Subcutaneous adipose tissue (tissue), 4 donors: Measurements from ENCODE around the gene CCL25. TPM values are rescaled to one million over a fixed set of nuclear protein-coding genes. Genes with fewer than 3 reads are reported as not detected.

ENCODE experiments used
- total RNA-seq, 4 donors: library from RNA; depleted of rRNA; stranded (reverse); fragments of >200 nt; gene quantifications; one replicate each; pipeline ENCODE4 v1.1.0, GENCODE V29; 2016
- TF ChIP-seq, protein P1 (sequence below): fragments of 450-650 bp; IDR thresholded peaks from one replicate; pipeline ENCODE4 v1.5.1; 2016; ENCODE audit warnings: low read depth, mild to moderate bottlenecking, control low read depth, antibody characterized with exemption, moderate library complexity

CCL25 gene
- total RNA-seq, 4 donors from 2014 or later: not detected

DNA sequence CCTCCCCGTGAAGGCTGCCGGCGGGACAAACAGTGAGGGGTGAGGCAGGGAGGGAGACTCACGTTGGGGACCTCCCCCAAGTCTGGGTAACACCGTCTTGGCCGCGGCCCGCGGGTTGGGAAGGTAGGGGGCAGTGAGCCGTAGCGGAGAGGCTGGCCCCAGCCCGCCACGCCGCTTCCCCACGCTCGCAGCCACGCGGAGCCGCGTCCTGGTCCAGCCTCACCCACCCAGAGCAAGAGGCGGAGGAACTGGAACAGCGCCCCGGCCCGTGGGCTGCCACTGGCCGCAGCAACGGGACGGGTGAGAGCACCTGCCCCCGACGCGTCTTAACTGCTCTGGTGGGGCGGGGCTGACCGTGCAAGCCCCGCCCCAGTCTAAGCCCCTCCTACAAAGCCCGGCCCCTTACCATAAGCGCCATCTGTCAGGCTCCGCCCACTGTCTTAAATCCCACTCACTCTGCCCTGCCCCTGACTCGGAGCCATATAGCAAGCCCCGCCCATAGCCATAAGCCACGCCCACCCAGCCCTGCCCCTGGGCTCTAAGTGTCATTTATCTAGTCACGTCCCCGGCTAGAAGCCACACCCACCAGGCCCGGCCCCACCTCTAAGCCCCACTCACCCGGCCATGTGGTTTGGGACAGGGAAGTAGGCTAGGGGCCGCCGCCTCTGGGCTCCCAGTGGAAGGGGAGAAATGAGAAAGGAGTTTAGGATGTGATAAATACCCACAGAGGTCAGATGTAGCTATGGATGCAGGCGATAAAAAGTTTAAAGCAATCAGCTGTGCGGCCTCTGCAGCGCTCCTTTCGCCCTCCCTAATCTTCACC, 2.1 kb upstream of the CCL25 start:
- TF ChIP-seq, protein P1, sequence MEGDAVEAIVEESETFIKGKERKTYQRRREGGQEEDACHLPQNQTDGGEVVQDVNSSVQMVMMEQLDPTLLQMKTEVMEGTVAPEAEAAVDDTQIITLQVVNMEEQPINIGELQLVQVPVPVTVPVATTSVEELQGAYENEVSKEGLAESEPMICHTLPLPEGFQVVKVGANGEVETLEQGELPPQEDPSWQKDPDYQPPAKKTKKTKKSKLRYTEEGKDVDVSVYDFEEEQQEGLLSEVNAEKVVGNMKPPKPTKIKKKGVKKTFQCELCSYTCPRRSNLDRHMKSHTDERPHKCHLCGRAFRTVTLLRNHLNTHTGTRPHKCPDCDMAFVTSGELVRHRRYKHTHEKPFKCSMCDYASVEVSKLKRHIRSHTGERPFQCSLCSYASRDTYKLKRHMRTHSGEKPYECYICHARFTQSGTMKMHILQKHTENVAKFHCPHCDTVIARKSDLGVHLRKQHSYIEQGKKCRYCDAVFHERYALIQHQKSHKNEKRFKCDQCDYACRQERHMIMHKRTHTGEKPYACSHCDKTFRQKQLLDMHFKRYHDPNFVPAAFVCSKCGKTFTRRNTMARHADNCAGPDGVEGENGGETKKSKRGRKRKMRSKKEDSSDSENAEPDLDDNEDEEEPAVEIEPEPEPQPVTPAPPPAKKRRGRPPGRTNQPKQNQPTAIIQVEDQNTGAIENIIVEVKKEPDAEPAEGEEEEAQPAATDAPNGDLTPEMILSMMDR: no peak

DNA sequence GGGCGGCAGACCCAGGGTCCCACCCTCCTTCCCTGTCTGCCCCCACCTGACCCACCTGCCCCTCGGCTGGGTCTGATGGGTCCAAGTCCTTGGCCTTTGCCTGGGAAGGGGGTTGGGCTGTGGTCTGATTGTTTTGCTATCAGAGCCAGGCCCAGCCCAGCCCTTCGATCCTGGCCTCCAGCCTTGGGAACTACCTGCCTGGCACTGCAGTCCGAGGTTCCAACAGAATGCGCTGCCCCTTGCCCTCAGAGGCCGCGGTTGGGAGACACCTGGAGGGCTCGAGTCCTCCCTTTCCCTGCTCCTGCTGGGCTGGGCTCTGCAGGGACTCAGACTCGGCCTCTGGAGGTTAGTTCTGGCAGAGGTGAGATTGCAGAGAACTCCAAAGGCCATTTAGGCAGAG, 1.6 kb downstream of the CCL25 start:
- TF ChIP-seq, protein P1: no peak

DNA sequence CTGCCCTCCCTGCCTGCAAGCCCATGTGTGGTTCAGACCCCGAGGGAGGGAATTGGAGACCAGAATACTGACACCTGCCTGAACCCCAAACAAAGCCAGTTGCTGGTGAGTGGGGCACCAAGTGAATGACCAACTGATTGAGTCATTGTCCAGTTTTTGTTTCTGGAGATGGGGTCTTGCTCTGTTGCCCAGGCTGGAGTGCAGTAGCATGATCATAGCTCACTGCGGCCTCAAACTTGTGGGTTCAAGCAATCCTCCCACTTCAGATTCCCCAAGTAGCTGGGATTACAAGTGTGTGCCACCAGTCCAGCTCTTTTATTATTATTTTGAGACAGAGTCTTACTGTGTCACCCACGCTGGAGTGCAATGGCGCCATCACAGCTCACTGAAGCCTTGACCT, 4.0 kb downstream of the CCL25 start:
- TF ChIP-seq, protein P1: no peak

DNA sequence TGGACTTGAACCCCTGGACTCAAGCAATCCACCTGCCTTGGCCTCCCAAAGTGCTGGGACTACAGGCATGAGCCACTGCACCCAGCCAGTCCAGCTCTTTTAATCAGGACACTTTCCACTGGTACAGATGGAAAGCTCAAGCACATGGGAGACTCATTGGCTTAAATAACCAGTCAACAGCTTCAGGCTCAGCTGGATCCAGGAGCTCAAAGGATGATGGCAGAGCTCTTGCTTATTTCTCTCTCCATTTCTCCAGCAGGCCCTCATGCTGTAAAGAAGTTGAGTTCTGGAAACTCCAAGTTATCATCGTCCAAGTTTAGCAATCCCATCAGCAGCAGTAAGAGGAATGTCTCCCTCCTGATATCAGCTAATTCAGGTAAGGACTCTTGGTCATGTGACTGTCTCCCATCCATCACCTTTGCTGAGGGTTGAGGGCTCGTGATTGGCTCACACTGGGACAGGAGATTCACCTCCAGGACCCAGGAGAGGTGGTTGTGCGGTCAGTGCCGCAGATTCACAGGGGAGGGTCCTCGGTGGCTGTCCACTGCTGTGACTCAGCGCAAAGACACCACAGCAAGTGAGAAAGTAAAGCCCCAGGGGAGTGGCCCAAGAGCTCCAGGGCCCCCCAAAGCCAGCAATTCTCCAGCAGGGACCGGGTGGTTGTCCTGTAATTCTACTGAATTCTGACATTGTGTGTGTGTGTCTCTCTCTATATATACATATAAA, 5.1 kb downstream of the CCL25 start:
- TF ChIP-seq, protein P1: no peak

DNA sequence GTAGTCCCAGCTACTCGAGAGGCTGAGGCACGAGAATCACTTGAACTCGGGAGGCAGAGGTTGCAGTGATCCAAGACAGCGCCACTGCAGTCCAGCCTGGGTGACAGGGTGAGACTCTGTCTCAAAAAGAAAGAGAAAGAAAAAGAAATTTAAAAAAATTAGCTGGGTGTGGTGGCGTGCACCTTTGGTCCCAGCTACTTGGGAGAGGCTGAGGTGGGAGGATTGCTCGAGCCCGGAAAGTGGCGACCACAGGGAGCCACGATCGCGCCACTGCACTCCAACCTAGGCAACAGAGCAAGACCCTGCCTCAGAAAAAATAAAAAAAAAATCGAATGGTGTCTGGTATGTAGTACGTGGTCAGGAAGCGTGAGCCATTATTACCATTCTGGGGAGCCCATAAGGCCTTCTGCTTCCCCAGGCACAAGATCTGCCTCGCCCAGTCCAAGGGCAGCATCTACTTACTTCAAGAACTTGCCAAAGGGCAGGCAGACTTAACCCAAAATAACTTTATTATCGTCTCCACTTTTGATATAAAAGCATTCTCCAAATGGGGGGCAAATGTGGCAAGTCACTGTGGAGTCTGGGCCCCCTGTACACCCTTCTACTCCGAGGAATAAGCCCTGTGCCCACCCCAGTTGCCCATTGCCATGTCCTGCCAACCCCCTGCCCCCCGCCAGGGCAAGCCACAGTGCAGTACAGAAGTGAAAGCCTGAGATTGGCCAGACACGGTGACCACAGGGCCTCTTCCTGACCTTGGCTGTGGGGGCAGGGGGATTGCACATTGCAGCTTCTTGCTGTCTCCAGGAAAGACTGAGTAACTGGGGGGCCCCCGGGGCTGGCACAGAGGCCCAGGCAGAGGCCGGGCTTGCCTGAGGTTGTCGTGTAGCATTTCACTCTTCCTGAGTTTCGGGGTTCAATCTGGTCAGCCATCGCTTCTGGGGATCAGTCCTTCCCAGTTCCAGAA, 12.6 kb downstream of the CCL25 start:
- TF ChIP-seq, protein P1: no peak

DNA sequence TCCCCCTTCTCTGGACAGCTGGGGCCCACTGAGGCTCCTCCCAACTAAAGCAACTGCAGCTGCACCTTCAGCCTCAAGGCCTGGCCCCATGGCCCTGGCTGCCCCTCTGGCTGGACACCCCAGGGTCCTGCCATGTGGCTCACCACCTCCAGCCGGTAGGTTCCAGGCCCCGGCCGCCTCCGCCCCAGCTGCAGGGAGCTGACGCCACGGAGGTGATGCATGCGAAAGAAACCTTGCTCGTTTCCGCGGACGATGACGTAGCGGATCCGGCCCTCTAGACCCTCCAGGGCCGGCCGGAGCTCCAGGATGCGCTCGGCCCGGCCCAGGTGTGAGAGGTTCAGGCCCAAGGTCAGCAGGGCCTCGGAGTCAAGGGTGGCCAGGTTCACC, 13.3 kb downstream of the CCL25 start:
- TF ChIP-seq, protein P1: no peak
